GM06990 (cell line): ENCODE measurements around the gene DSCAML1.

Experiments
- DNase-seq: peaks from one replicate; pipeline ENCODE4 v3.0.0-alpha.2; 2011; ENCODE audit not compliant: insufficient read length; ENCODE audit errors: extremely low read depth
- H3K27me3 ChIP-seq: replicated peaks from 2 replicates; pipeline ENCODE4 v1.6.0; 2011; ENCODE audit warnings: low read length; ENCODE audit not compliant: control insufficient read depth, insufficient read depth
- H3K36me3 ChIP-seq: 2 replicates; pipeline ENCODE4 v1.5.1; 2011; ENCODE audit warnings: low read length; ENCODE audit not compliant: control insufficient read depth, insufficient read depth
- H3K4me3 ChIP-seq: replicated peaks from 2 replicates; pipeline ENCODE4 v1.5.1; 2011; ENCODE audit warnings: low read depth, mild to moderate bottlenecking, control low read depth, low read length
- TF ChIP-seq, protein P1 (sequence below): IDR thresholded peaks from 2 replicates; pipeline ENCODE4 v1.5.1; 2011; ENCODE audit warnings: low read length, control low read depth, mild to moderate bottlenecking, inconsistent platforms; ENCODE audit not compliant: insufficient read depth, poor library complexity, severe bottlenecking

Gene DSCAML1

GRCh38 chr11:117604336-117604995, 192.6 kb downstream of the DSCAML1 start:
- Histone ChIP-seq H3K27me3 (no peaks in the 10 kb centered on the region; the same call in none of the 2 replicates), H3K36me3 (no peaks in the 10 kb centered on the region), H3K4me3 (no peak overlapping the region)
- DNase-seq = no peak
- TF ChIP-seq, protein P1, sequence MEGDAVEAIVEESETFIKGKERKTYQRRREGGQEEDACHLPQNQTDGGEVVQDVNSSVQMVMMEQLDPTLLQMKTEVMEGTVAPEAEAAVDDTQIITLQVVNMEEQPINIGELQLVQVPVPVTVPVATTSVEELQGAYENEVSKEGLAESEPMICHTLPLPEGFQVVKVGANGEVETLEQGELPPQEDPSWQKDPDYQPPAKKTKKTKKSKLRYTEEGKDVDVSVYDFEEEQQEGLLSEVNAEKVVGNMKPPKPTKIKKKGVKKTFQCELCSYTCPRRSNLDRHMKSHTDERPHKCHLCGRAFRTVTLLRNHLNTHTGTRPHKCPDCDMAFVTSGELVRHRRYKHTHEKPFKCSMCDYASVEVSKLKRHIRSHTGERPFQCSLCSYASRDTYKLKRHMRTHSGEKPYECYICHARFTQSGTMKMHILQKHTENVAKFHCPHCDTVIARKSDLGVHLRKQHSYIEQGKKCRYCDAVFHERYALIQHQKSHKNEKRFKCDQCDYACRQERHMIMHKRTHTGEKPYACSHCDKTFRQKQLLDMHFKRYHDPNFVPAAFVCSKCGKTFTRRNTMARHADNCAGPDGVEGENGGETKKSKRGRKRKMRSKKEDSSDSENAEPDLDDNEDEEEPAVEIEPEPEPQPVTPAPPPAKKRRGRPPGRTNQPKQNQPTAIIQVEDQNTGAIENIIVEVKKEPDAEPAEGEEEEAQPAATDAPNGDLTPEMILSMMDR = no peak

GRCh38 chr11:117603932-117604331, 193.1 kb downstream of the DSCAML1 start:
- Histone ChIP-seq H3K4me3 (no peak overlapping the region), H3K27me3 (peaks cover 2% of the 10 kb centered on the region), H3K36me3 (no peaks in the 10 kb centered on the region)
- no peak for DNase-seq
- TF ChIP-seq, protein P1 = no peak

- TF ChIP-seq, protein P1 = no peak
- DNase-seq = no peak
Measured at GRCh38 chr11:117601006-117601708, 195.9 kb downstream of the DSCAML1 start.

DNA sequence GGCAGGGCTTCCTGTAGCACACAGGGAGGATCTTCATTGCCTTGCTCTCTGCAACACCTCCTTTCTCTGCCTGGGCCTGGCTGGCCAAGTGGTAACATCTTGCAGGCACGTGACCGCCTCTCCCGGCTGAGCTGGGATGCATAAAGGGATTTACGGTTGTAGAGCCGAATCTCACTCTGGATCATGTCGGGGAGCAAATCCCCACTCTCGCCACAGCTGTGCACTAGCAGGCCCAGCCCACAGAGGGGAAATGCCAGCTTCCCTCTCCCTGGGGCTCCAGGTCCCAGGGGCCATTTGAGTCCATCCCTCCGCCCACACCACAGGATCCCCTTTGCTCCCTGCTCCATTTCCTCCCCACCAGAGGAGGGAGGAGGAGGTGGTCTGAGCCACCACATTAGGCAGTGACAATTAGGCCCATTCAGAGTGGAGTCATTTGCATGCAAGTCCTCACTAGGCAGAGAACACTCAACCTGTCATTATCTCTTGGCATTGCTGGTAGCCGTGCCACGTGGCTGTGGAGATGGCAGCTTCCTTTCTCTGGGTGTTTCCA, 196.7 kb downstream of the DSCAML1 start:
- H3K27me3 ChIP-seq = peaks cover 2% of the 10 kb centered on the region
- H3K4me3 ChIP-seq = no peak overlapping the region
- no peaks in the 10 kb centered on the region for H3K36me3 ChIP-seq
- TF ChIP-seq, protein P1 = no peak
- no peak for DNase-seq

More at GRCh38 chr11:117601006-117601708, 195.9 kb downstream of the DSCAML1 start:
- Histone ChIP-seq H3K4me3 (no peak overlapping the region), H3K27me3 (peaks cover 2% of the 10 kb centered on the region), H3K36me3 (no peaks in the 10 kb centered on the region)

- no peak for DNase-seq
- Histone ChIP-seq H3K4me3 (no peak overlapping the region), H3K36me3 (no peaks in the 10 kb centered on the region), H3K27me3 (peaks cover 2% of the 10 kb centered on the region)
- TF ChIP-seq, protein P1 = no peak
Measured at GRCh38 chr11:117597071-117597470, 199.9 kb downstream of the DSCAML1 start.
